HG03097 (cell line): ENCODE measurements around the gene ZBTB37.
A peak's percentile ranks its signal among the peaks of the same experiment; 100 is the strongest.
"Not testable (repeated sequence)": the region's sequence is repeated elsewhere in the genome, so short reads cannot be mapped to it uniquely, and the experiment has no call there.

Experiments used
- ATAC-seq: cut with Tn5 transposase; IDR thresholded peaks from one replicate; pipeline ENCODE4 v1.9.1; 2021; ENCODE audit not compliant: unreplicated experiment, low FRiP score

The ZBTB37 gene

GRCh38 chr1:173865468-173866164 lies 2.6 kb upstream of the ZBTB37 start:
- no peak for ATAC-seq

DNA sequence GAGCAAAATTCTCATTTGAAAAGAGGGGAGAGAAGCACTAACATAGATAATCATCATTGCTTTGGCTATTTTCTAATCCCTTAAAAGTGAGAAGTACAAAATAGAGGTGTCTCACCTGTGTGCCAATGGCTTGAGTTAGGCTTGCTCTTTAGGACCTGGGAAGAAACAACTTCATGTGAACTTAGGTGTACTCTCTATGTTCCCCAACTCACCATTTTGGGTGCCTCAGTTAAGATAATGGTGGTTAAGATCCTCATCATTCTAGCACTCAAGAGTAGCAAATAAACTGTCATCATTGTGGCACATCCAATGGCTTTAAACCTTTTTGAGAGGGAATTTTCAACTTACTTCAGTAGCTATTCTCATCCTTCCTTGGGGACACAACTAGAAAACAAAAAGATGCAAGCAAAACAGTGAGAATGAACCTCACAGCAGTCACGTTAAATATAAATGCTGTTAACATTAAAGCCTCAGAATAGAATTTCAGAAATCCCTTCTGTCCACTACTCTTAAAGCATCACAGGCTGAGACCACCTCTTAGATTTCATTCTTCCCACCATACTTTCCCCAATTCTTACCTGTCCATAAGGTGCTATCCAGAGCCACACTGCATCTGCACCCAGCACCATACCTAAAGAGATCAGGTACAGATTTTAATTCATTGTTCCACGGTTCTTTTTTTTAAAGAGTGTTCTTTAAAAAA lies 1.6 kb upstream of the ZBTB37 start:
- ATAC-seq = no peak

GRCh38 chr1:173867141-173867752 lies 933 bp upstream of the ZBTB37 start:
- no peak for ATAC-seq

- peak; percentile 71 for ATAC-seq
Measured at GRCh38 chr1:173867753-173868265, 371 bp upstream of the ZBTB37 start, which contains the start of gene GAS5. Gene GAS5 (minus strand): TSS chr1:173867989.

GRCh38 chr1:173869021-173869359 lies 810 bp downstream of the ZBTB37 start:
- ATAC-seq = no peak

DNA sequence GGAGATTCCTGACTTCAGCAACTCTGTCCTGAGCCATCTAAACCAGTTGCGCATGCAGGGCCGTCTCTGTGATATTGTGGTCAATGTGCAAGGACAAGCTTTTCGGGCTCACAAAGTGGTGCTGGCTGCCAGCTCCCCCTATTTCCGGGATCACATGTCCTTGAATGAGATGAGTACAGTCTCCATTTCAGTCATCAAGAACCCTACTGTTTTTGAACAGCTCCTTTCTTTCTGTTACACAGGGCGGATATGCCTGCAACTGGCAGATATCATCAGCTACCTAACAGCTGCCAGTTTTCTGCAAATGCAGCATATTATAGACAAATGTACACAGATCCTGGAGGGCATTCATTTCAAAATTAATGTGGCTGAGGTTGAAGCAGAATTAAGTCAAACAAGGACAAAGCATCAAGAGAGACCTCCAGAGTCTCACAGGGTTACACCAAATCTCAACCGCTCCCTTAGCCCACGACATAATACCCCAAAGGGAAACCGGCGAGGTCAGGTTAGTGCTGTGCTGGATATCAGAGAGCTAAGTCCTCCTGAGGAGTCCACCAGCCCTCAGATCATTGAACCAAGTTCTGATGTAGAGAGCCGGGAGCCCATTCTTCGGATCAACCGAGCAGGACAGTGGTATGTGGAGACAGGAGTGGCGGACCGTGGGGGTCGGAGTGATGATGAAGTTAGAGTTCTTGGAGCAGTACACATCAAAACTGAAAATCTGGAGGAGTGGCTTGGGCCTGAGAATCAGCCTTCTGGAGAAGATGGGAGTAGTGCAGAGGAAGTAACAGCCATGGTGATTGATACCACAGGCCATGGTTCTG lies 2.3 kb downstream of the ZBTB37 start:
- no peak for ATAC-seq

DNA sequence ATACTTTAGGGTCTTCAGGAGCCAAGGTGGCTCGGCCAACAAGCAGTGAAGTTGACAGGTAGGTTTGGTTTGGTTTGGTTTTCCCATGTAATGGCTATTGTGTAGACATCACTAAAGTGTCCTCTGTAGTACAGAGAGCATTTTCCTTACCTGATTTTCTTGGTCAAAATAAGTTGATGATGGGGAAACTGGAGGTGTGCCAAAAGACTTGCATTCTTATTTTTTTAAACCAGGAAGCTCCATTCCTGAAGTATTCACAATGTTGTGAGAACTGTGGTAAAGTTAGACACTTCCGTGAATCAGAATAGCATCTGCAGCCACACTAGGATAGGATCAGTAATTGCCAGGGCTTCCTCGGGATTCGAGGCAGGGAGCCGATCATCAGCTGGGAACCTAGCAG lies 2.9 kb downstream of the ZBTB37 start:
- ATAC-seq = no peak

DNA sequence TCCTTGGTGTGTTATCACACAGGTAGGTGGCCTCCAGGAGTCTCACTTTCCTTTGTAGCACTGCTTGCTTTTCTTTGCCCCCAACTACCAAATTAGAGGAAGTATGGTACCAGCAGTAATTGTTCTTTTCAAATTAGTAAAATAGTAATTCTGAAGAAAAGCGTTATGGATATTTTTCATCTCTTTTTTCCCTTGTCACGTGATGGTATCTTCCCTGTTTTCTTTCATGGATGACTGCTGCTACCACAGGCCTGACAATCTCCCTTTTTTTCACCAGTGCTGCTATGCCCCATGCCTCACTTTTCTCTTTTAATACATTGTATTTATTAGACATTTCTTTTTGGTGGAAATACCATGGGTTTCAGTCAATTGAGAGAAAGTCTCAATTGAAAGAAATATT lies 3.3 kb downstream of the ZBTB37 start:
- no peak for ATAC-seq

DNA sequence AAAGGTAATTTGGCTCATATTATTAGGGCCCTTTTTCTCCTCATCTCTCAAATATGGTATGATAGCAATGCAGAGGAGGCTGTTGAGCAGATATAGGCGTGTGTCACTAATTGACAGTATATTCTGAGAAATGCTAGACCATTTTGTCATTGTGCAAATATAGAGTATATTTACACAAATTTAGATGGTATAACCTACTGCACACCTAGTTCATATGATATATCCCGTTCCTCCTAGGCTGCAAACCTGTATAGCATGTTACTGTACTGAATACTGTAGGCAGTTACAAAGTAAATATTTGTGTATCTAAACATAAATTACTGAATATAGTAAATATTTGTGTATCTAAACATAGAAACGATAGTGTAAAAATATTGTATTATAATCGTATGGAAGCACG lies 8.6 kb downstream of the ZBTB37 start:
- ATAC-seq = no peak

DNA sequence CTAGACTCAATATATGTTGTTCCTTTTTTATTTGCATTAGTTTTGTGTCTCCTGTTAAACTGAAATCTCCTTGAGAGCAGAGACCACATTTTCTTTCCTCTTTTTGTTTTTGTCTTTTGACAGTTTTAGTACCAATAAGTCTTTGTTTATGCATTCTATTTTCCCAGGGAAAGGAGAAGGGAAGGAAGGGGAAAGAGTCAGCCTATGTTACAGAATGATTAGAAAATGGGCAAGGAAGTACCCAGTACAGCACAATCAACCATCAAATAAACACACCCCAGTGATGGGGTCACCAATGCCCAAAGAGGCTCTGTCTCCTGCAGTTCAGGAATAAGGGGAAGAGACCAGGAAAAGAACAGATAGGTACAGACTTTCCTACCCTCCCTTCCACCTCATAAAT lies 10.1 kb downstream of the ZBTB37 start:
- ATAC-seq = no peak

DNA sequence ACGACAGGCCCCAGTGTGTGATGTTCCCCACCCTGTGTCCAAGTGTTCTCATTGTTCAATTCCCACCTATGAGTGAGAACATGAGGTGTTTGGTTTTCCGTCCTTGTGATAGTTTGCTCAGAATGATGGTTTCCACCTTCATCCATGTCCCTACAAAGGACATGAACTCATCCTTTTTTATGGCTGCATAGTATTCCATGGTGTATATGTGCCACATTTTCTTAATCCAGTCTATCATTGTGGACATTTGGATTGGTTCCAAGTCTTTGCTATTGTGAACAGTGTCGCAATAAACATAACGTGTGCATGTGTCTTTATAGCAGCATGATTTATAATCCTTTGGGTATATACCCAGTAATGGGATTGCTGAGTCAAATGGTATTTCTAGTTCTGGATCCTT lies 12.9 kb downstream of the ZBTB37 start:
- not testable (repeated sequence) for ATAC-seq

- no peak for ATAC-seq
Measured at GRCh38 chr1:173884701-173885100, 16.5 kb downstream of the ZBTB37 start.

DNA sequence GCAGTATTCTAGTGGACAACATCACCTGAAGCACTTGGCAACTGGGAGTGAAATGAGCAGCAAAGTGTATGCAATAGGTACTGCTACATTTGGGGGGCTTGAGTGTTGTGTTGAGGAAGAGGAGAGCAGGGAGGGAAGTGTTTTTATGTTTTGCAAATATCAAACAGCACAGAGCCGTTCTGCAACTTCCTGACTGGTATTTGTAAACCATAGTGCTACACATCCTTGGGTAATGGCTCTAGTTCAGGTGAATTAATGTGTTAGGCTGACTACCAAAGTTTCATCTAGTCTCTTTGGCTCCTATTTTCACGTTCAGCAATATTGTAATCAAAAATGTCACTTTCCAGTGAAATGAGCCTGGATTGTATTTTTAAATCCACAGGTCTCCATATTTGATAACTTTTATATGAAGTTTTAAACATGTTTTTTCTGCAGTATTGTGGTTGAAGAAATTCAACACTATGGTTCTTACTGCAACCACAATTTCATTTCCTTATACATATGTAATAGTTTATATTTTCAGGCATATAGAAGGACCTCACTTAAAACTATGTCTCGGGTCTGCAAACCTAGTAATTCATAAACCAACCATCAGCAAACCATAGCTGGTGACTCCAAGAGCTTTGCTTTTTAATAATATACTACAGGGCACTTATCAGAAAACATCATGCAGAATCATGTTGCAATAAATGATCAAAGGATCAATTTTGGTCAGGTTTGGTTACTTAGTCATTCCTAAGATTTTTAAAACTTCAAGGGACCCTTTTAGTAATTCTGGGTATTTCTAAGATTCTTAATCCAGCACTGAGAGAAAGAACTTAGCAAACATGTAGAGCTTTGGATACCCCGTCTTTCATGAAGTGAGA lies 18.8 kb downstream of the ZBTB37 start:
- ATAC-seq = no peak

DNA sequence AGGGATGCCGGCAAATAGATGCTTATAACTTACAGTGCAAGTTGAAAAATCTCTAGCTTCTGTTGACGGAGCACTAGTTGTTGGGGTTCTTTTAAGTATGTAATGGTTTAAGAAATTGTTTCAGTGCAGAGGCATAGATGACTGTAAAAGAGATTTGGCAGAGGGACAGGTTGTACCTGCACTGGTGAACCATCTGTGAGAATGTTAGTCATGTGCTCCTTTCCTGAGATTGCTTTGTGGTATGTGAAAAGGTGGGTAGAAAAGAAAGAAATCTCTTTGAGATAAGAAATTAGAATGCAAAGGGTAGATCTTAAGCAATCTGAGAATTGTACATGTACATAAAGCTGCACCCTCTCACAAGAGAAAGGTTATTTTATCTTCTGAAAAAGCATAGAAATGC lies 19.4 kb downstream of the ZBTB37 start:
- no peak for ATAC-seq

GRCh38 chr1:173888749-173889148 lies 20.6 kb downstream of the ZBTB37 start:
- no peak for ATAC-seq

- no peak for ATAC-seq
Measured at GRCh38 chr1:173889885-173890284, 21.7 kb downstream of the ZBTB37 start.

GRCh38 chr1:173893611-173894010 lies 25.4 kb downstream of the ZBTB37 start:
- ATAC-seq = no peak

DNA sequence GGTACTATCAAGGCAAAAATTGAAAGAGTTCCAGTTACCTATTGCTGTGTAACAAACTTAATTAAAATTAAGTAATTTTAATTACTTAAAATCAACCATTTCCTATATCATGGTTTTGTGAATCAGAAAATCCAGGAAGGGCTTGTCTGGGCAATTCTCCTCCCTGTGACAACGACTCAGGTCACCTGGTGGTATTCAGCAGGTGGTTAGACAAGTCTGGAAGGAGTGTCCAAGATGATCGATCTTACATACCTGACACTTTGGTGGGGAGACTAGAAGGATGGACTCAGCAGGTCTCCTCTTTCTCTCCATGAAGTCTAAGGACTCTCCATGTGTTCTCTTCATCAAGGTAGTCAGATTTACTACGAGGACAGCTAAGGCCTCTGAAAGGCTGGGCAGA lies 26.0 kb downstream of the ZBTB37 start:
- ATAC-seq = no peak

DNA sequence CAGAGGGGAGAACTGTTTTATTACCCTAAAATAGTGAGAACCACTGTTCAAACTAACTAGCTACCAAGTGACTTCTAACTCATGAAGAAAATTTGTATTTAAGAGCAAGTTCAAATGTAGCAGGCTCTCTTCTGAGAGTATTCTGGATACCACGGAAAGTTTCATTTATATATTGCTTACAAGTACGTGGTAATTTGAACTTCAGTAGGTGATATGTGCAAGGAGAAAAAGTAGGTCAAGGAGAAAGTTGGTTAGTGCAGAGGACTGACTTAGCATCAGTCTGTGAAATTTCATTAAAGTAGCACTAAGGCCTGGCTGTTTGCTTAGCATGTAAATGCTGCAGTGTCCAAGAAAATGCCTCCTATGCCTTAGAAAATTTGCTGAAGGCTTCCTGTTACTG lies 32.2 kb downstream of the ZBTB37 start:
- ATAC-seq = no peak

DNA sequence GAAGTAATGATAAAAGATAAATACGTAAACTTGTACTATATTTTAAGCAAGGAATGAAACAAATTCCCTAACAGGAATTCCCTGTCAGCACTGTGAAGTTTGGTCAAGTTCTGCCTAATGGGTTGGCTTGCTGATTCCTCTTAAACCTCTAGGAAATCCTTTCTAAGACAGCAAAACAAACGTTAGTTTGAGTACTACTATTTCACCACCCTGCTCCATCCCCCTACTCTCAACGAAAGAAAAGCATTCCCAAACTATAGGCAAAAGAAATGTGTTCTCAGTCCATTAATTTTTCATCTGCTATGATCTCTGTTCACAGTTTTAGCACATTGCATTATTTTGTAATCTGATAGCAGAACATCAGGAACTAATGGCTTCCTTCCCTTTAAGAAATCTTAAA lies 32.8 kb downstream of the ZBTB37 start:
- no peak for ATAC-seq
